HG03139 (cell line): ENCODE data around the gene MSGN1.
A peak's percentile ranks its signal among the peaks of the same experiment; 100 is the strongest.
"Not testable (repeated sequence)": the region's sequence is repeated elsewhere in the genome, so short reads cannot be mapped to it uniquely, and the experiment has no call there.

Source experiments
- ATAC-seq: cut with Tn5 transposase; IDR thresholded peaks from one replicate; pipeline ENCODE4 v1.9.1; 2021; ENCODE audit not compliant: unreplicated experiment

MSGN1 gene

GRCh38 chr2:17804358-17804757 lies 11.9 kb upstream of the MSGN1 start:
- ATAC-seq, result peak; percentile 45

- ATAC-seq, result peak; percentile 39
These were observed 11.1 kb upstream of the MSGN1 start for GRCh38 chr2:17805166-17805565.

GRCh38 chr2:17805717-17806363 lies 10.4 kb upstream of the MSGN1 start:
- no peak for ATAC-seq

GRCh38 chr2:17813010-17813741 lies 3.1 kb upstream of the MSGN1 start:
- peak; percentile 37 for ATAC-seq

- peak; percentile 89 for ATAC-seq
These were observed 2.4 kb upstream of the MSGN1 start for GRCh38 chr2:17813742-17814473.

- no peak for ATAC-seq
These were observed 1.7 kb upstream of the MSGN1 start for GRCh38 chr2:17814601-17815000.

- no peak for ATAC-seq
These were observed 634 bp upstream of the MSGN1 start for GRCh38 chr2:17815468-17816184.

GRCh38 chr2:17818235-17818815 lies 2.1 kb downstream of the MSGN1 start:
- no peak for ATAC-seq

- ATAC-seq, result no peak
These were observed 4.8 kb downstream of the MSGN1 start for GRCh38 chr2:17821080-17821479.

GRCh38 chr2:17821535-17822444 lies 5.5 kb downstream of the MSGN1 start:
- ATAC-seq, result peak; percentile 46

GRCh38 chr2:17822445-17823117 lies 6.3 kb downstream of the MSGN1 start:
- ATAC-seq, result no peak

- not testable (repeated sequence) for ATAC-seq
These were observed 7.4 kb downstream of the MSGN1 start for GRCh38 chr2:17823646-17824045.

GRCh38 chr2:17827316-17827715 lies 11.1 kb downstream of the MSGN1 start:
- ATAC-seq, result no peak

- no peak for ATAC-seq
These were observed 11.5 kb downstream of the MSGN1 start for GRCh38 chr2:17827785-17828184.

GRCh38 chr2:17830053-17831034 lies 14.1 kb downstream of the MSGN1 start:
- peak; percentile 78 for ATAC-seq

- no peak for ATAC-seq
These were observed 19.3 kb downstream of the MSGN1 start for GRCh38 chr2:17835516-17835915.

- no peak for ATAC-seq
These were observed 23.7 kb downstream of the MSGN1 start for GRCh38 chr2:17839959-17840358.

GRCh38 chr2:17843457-17843856 lies 27.2 kb downstream of the MSGN1 start:
- no peak for ATAC-seq
